ENCODE data around the gene OSBPL6.

DNA sequence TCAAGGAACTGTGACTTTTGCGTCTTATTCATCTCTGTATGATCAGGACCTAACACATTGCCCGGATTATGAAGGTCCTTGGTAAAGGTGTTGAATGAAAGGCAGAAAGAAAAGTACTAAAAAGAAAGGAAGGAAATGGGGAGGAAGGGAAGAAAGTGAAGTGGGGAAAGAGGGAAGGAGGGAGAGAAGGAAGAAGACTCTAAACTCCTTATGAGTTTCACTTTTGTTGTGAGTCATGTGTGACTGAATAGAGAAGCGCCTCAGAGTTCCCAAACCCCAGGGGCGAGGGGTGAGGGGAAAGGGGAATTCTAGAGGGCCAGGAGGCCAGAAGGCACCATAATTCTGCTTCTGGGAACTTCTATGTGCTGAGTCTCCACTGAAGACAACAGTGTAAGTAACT lies 30.9 kb upstream of the OSBPL6 start:
- TF ChIP-seq, protein P1, sequence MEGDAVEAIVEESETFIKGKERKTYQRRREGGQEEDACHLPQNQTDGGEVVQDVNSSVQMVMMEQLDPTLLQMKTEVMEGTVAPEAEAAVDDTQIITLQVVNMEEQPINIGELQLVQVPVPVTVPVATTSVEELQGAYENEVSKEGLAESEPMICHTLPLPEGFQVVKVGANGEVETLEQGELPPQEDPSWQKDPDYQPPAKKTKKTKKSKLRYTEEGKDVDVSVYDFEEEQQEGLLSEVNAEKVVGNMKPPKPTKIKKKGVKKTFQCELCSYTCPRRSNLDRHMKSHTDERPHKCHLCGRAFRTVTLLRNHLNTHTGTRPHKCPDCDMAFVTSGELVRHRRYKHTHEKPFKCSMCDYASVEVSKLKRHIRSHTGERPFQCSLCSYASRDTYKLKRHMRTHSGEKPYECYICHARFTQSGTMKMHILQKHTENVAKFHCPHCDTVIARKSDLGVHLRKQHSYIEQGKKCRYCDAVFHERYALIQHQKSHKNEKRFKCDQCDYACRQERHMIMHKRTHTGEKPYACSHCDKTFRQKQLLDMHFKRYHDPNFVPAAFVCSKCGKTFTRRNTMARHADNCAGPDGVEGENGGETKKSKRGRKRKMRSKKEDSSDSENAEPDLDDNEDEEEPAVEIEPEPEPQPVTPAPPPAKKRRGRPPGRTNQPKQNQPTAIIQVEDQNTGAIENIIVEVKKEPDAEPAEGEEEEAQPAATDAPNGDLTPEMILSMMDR (conservative IDR thresholded peaks at IDR 0.05; ENCODE audit: low read length): no peak
- TF ChIP-seq EZH2phosphoT487 (IDR thresholded peaks at IDR 0.05; ENCODE audit: borderline replicate concordance): no peak
